ENCODE measurements around the gene PTPRT. TPM values are rescaled to one million over a fixed set of nuclear protein-coding genes. Genes with fewer than 3 reads are reported as not detected.

Gene PTPRT
- total and polyA plus RNA-seq, 2 of the 13 experiments (the other 11 are each of a cell fraction or from before 2014, with no cell fraction given): under 0.01 to 0.09 TPM

DNA sequence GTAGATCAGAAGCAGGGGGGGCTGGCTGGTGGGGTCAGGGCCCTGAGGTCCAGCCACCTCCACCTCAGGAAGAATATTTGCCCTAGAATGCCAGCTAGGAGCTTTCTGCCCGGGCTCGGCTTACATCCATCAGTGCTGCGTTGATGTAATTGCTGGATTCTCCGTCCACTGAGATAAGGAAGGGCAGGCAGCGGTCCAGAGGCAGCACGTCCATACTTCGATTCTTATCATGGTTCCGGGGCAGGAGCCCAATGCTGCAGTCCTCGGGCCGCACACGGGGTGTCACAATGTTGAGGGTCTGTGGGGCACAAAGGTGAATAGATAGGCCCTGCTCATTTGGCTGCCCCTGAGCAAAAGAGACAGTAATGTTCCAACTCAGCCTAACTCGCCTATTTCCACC is 1087.7 kb downstream of the PTPRT start (continued):
- TF ChIP-seq ZNF142 (CRISPR knock-in tag; IDR thresholded peaks at IDR 0.05): no peak
- no peak for TF ChIP-seq FOXJ3 (CRISPR knock-in tag; IDR thresholded peaks at IDR 0.05; ENCODE audit: borderline replicate concordance)

GRCh38 chr20:42100137-42100704 is 1089.5 kb downstream of the PTPRT start:
- ATAC-seq (no peak), FAIRE-seq (no peak), DNase-seq (ENCODE audit: low spot score) (no peak)
- intact Hi-C loops (cut with micrococcal nuclease; ENCODE audit: unreplicated experiment): no loop called here
- Histone ChIP-seq H3K4me2 (ENCODE audit: low read depth, low read length) (no peak overlapping the region), H3K4me1 (ENCODE audit: insufficient read depth, low read length) (peaks cover 10% of the 10 kb centered on the region), H3K4me3 (replicated peaks in 1 of 3; ENCODE audit: insufficient read depth in 1 of 3, low read depth in 2 of 3, low read length in 3 of 3) (no peak overlapping the region), H3K9me3 (ENCODE audit: low read length) (no peaks in the 10 kb centered on the region), H3K27ac (ENCODE audit: extremely low read length, insufficient read depth, low read length) (no peak overlapping the region), H3K27me3 (ENCODE audit: control insufficient read depth in 1 of 2, insufficient read depth in 2 of 2, low read length in 2 of 2) (peaks cover 0 to 1% of the 10 kb centered on the region in 2 experiments; a peak in 1 of 5 replicates), H3K79me2 (ENCODE audit: insufficient read depth, low read length) (no peaks in the 10 kb centered on the region), H3K36me3 (replicated peaks in 1 of 2; ENCODE audit: control insufficient read depth in 1 of 2, insufficient read depth in 2 of 2, low read length in 2 of 2) (no peaks in the 10 kb centered on the region), H4K20me1 (ENCODE audit: insufficient read depth, low read length) (no peaks in the 10 kb centered on the region), H3K9ac (ENCODE audit: insufficient read depth, low read depth, low read length) (no peak overlapping the region), H2AFZ (ENCODE audit: low read length) (no peak overlapping the region)
- TF ChIP-seq RFX3 (CRISPR knock-in tag; IDR thresholded peaks at IDR 0.05): no peak
- TF ChIP-seq ZNF326 (CRISPR knock-in tag; IDR thresholded peaks at IDR 0.05; ENCODE audit: borderline replicate concordance): no peak
- no peak for TF ChIP-seq HHEX (CRISPR knock-in tag; IDR thresholded peaks at IDR 0.05)
- TF ChIP-seq ZNF510 (CRISPR knock-in tag; IDR thresholded peaks at IDR 0.05; ENCODE audit: low read depth): no peak
- no peak for TF ChIP-seq HDAC6 (IDR thresholded peaks at IDR 0.05; ENCODE audit: low read depth, low read length)
- no peak for TF ChIP-seq RNF2 (conservative IDR thresholded peaks at IDR 0.05; ENCODE audit: low read depth)
- no peak for TF ChIP-seq SMC3 (IDR thresholded peaks at IDR 0.05; ENCODE audit: low read length)
- POLR2A ChIA-PET: no interaction called here
- BruUV-seq (replicated peaks): no TSS peak
- WGBS (ENCODE audit: low lambda C conversion rate): 4% methylated on average over 9 of the region's 9 CpGs
- in situ Hi-C loops (cut with HindIII; ENCODE audit: extremely low pct_ligation_motif_present, low pct_unique_long_range_greater_than_20kb): no loop called here
- CTCF ChIA-PET (ENCODE audit: low intra/inter-chr PET ratio, low total read pairs): no interaction called here
